A549 (cell line): ENCODE measurements around the gene HDGFL2. TPM values are rescaled to one million over a fixed set of nuclear protein-coding genes. Genes with fewer than 3 reads are reported as not detected.

Experiments used
- ATAC-seq, 2 experiments: fragments of 200-7000 bp in 1 of 2; fragments of >200 bp in 1 of 2; cut with Nextera tagmentation in 1 of 2; cut with Tn5 transposase in 1 of 2; 3 replicates each; pipeline versions ENCODE4 v1.8.0 to v1.9.1; 2018 to 2020; ENCODE audit warnings: mild to moderate bottlenecking in 1 of 2, moderate library complexity in 1 of 2
- CTCF ChIA-PET: fragments of 300-600 bp; sonication (Branson Sonifier 250); formaldehyde crosslinking; extraction: SDS; loops from one replicate; lab custom pipeline; 2021; ENCODE audit warnings: antibody characterized with exemption, inconsistent platforms; lab: Yijun Ruan, JAX
- POLR2A ChIA-PET: fragments of 350-600 bp; formaldehyde crosslinking; extraction: SDS; loops from one replicate; lab custom pipeline; 2021; ENCODE audit warnings: antibody characterized with exemption, inconsistent platforms; lab: Yijun Ruan, JAX
- DNase-seq, 2 experiments: peaks; one replicate each; pipeline versions ENCODE4 v3.0.0 to v3.0.0-alpha.2; 2011 to 2016; ENCODE audit warnings: low read depth in 1 of 2, low spot score in 1 of 2
- FAIRE-seq: peaks from 2 replicates; lab custom pipeline; 2011; peaks lifted over from hg19 to GRCh38; lab: Jason Lieb, UNC
- H3K27ac ChIP-seq, 2 experiments: fragments of >200 bp; sonication (Bioruptor Twin); formaldehyde crosslinking; 3 replicates each; pipeline ENCODE4 v1.5.1; 2016 to 2017
- H3K4me1 ChIP-seq: fragments of >200 bp; sonication (Bioruptor Twin); formaldehyde crosslinking; 3 replicates; pipeline ENCODE4 v1.6.1; 2016
- H3K4me2 ChIP-seq: fragments of >200 bp; sonication (Bioruptor Twin); formaldehyde crosslinking; 3 replicates; pipeline ENCODE4 v1.6.1; 2016
- H3K4me3 ChIP-seq: fragments of >200 bp; sonication (Bioruptor Twin); formaldehyde crosslinking; 3 replicates; pipeline ENCODE4 v1.5.1; 2016
- H3K9me3 ChIP-seq: fragments of >200 bp; sonication (Bioruptor Twin); formaldehyde crosslinking; 3 replicates; pipeline ENCODE4 v1.6.1; 2016
- BHLHE40 ChIP-seq: IDR thresholded peaks from 2 replicates; pipeline ENCODE4 v1.6.1; 2012; ENCODE audit warnings: low read depth, low read length, inconsistent platforms
- CBX2 ChIP-seq: fragments of 200-600 bp; sonication (generic); IDR thresholded peaks from 2 replicates; pipeline ENCODE4 v1.6.1; 2016; ENCODE audit warnings: low read depth, mild to moderate bottlenecking, borderline replicate concordance
- CBX8 ChIP-seq: fragments of 200-600 bp; sonication (generic); IDR thresholded peaks from 2 replicates; pipeline ENCODE4 v1.6.1; 2016
- CEBPB ChIP-seq, 2 experiments: fragments of >200 bp in 1 of 2; sonication (Bioruptor Twin) in 1 of 2; formaldehyde crosslinking in 1 of 2; IDR thresholded peaks; 2 replicates each; pipeline ENCODE4 v1.6.1; 2012 to 2016
- CHD4 ChIP-seq: fragments of 200-600 bp; sonication (generic); IDR thresholded peaks from 2 replicates; pipeline ENCODE4 v1.6.1; 2016; ENCODE audit warnings: antibody characterized with exemption, mild to moderate bottlenecking, borderline replicate concordance
- EHF ChIP-seq: fragments of 250-450 bp; sonication (Bioruptor Pico); IDR thresholded peaks from 2 replicates; pipeline ENCODE4 v1.5.0; 2020; ENCODE audit warnings: mild to moderate bottlenecking
- EHMT2 ChIP-seq: fragments of 200-600 bp; sonication (generic); IDR thresholded peaks from 2 replicates; pipeline ENCODE4 v1.6.1; 2016; ENCODE audit warnings: antibody characterized with exemption, low read depth, mild to moderate bottlenecking, moderate library complexity
- EP300 ChIP-seq, 2 experiments: fragments of >200 bp; sonication (Bioruptor Twin); formaldehyde crosslinking; IDR thresholded peaks; 2 replicates in 1 of 2; 3 replicates in 1 of 2; pipeline ENCODE4 v1.6.1; 2016 to 2017
- ESRRA ChIP-seq: fragments of 150-350 bp; IDR thresholded peaks from 2 replicates; pipeline ENCODE4 v1.6.1; 2014; ENCODE audit warnings: mild to moderate bottlenecking, low read length, borderline replicate concordance
- GATA3 ChIP-seq: IDR thresholded peaks from 2 replicates; pipeline ENCODE4 v1.6.1; 2012; ENCODE audit warnings: borderline replicate concordance
- HOXA7 ChIP-seq: fragments of 250-450 bp; sonication (Bioruptor Pico); IDR thresholded peaks from 2 replicates; pipeline ENCODE4 v1.5.0; 2020; ENCODE audit warnings: mild to moderate bottlenecking, moderate library complexity
- JUN ChIP-seq, 2 experiments: fragments of >200 bp; sonication (Bioruptor Twin); formaldehyde crosslinking; IDR thresholded peaks; 2 replicates in 1 of 2; 3 replicates in 1 of 2; pipeline ENCODE4 v1.6.1; 2016 to 2017
- KDM5A ChIP-seq: fragments of 200-600 bp; sonication (generic); IDR thresholded peaks from 2 replicates; pipeline ENCODE4 v1.6.1; 2016; ENCODE audit warnings: antibody characterized with exemption, mild to moderate bottlenecking
- NPAS2 ChIP-seq: fragments of 250-450 bp; sonication (Bioruptor Pico); IDR thresholded peaks from 2 replicates; pipeline ENCODE4 v1.8.0; 2022; ENCODE audit warnings: mild to moderate bottlenecking, moderate library complexity, borderline replicate concordance
- POLR2A ChIP-seq: IDR thresholded peaks from 2 replicates; pipeline ENCODE4 v1.6.1; 2012; ENCODE audit warnings: mild to moderate bottlenecking, low read length
- RAD21 ChIP-seq, 2 experiments: fragments of >200 bp in 1 of 2; sonication (Bioruptor Twin) in 1 of 2; formaldehyde crosslinking in 1 of 2; IDR thresholded peaks in 1 of 2; conservative IDR thresholded peaks in 1 of 2; 2 replicates in 1 of 2; 3 replicates in 1 of 2; pipeline ENCODE4 v1.6.1; 2012 to 2018; ENCODE audit warnings: inconsistent platforms in 1 of 2
- SREBF2 ChIP-seq: fragments of 450-650 bp; IDR thresholded peaks from 2 replicates; pipeline ENCODE4 v1.6.1; 2014; ENCODE audit warnings: mild to moderate bottlenecking, moderate library complexity
- WGBS: methylation state at CpG from one replicate; pipeline ENCODE4 v1.1.6; 2017; ENCODE audit errors: missing lambda C conversion rate; 5-methylcytosine and 5-hydroxymethylcytosine counted together
- polyA plus RNA-seq, 4 experiments: library from polyadenylated mRNA; depleted of rRNA in 3 of 4; stranded (reverse); fragments of >200 nt; fragmentation: RNase III in 1 of 4; extraction: RNeasy Plus Mini Kit Qiagen cat#74134 plus additional on column Dnase treatment in 1 of 4; gene quantifications; 2 replicates in 3 of 4; 3 replicates in 1 of 4; pipeline ENCODE4 v1.2.3, GENCODE V29; 2011 to 2017
- TF ChIP-seq, protein P1 (sequence below): fragments of 200-600 bp; sonication (generic); IDR thresholded peaks from 2 replicates; pipeline ENCODE4 v1.6.1; 2016; ENCODE audit warnings: antibody characterized with exemption, mild to moderate bottlenecking, moderate library complexity
- TF ChIP-seq, protein P2 (sequence below): fragments of 250-450 bp; sonication (Bioruptor Pico); IDR thresholded peaks from 2 replicates; pipeline ENCODE4 v1.5.0; 2020; ENCODE audit warnings: low read depth, mild to moderate bottlenecking, moderate library complexity
- TF ChIP-seq, protein P3 (sequence below): IDR thresholded peaks from 2 replicates; pipeline ENCODE4 v1.6.1; 2012; ENCODE audit warnings: low read depth, borderline replicate concordance
- TF ChIP-seq, protein P4 (sequence below): fragments of >200 bp; sonication (Bioruptor Twin); formaldehyde crosslinking; IDR thresholded peaks from 3 replicates; pipeline ENCODE4 v1.5.1; 2016
- TF ChIP-seq, protein P5 (sequence below): fragments of 150-350 bp; IDR thresholded peaks from 2 replicates; pipeline ENCODE4 v1.6.1; 2014; ENCODE audit warnings: low read depth, mild to moderate bottlenecking, low read length

Gene HDGFL2
- polyA plus RNA-seq, 2 of the 4 experiments (the other 2 are of a cell fraction), result 10.8 to 34.3 TPM

DNA sequence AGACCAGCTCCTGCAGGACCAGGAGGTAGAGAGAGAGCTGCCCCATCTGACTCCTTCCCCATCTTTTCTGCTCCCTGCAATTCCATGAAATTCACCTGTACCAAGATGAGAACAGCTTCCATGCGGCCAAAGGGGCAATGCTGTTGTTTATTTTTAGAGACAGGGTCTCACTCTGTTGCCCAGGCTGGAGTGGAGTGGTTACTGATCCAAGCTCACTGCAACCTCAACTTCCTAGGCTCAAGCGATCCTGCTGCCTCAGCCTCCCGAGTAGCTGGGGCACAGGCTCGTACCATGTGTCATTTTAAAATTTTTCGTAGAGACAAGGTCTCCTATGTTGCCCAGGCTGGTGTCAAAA, 49.8 kb downstream of the HDGFL2 start:
- H3K4me1 ChIP-seq, result peaks cover 10% of the 10 kb centered on the region
- DNase-seq (no peak), ATAC-seq (no peak), FAIRE-seq (no peak)
- H3K4me2 ChIP-seq, result no peak overlapping the region
- H3K4me3 ChIP-seq, result no peak overlapping the region
- CTCF ChIA-PET, result interaction anchor here (0.6 to 2.1 kb wide), 3 partner anchors 13 to 856 kb away, joined by 3 to 6 read pairs (median 3); partner anchors contain the start of gene PLIN5
- no peak for TF ChIP-seq KDM5A
- TF ChIP-seq CHD4, result no peak
- no peak for TF ChIP-seq BHLHE40
- no peak for TF ChIP-seq EHF (CRISPR knock-in tag)
- TF ChIP-seq GATA3, result no peak
- no peak for TF ChIP-seq NPAS2 (CRISPR knock-in tag)
- no peak for TF ChIP-seq SREBF2
- TF ChIP-seq, protein P1, sequence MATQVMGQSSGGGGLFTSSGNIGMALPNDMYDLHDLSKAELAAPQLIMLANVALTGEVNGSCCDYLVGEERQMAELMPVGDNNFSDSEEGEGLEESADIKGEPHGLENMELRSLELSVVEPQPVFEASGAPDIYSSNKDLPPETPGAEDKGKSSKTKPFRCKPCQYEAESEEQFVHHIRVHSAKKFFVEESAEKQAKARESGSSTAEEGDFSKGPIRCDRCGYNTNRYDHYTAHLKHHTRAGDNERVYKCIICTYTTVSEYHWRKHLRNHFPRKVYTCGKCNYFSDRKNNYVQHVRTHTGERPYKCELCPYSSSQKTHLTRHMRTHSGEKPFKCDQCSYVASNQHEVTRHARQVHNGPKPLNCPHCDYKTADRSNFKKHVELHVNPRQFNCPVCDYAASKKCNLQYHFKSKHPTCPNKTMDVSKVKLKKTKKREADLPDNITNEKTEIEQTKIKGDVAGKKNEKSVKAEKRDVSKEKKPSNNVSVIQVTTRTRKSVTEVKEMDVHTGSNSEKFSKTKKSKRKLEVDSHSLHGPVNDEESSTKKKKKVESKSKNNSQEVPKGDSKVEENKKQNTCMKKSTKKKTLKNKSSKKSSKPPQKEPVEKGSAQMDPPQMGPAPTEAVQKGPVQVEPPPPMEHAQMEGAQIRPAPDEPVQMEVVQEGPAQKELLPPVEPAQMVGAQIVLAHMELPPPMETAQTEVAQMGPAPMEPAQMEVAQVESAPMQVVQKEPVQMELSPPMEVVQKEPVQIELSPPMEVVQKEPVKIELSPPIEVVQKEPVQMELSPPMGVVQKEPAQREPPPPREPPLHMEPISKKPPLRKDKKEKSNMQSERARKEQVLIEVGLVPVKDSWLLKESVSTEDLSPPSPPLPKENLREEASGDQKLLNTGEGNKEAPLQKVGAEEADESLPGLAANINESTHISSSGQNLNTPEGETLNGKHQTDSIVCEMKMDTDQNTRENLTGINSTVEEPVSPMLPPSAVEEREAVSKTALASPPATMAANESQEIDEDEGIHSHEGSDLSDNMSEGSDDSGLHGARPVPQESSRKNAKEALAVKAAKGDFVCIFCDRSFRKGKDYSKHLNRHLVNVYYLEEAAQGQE, result no peak
- no peak for TF ChIP-seq EHMT2
- TF ChIP-seq CEBPB (IDR thresholded peaks at IDR 0.05), result no peak
- TF ChIP-seq, all 56 proteins: peak for 0
- 72% methylated on average over 5 of the region's 5 CpGs for WGBS
- peak overlapping the region in 1 of 2 experiments; percentile 30; a peak in 1 of 6 replicates for H3K27ac ChIP-seq
- H3K9me3 ChIP-seq, result no peaks in the 10 kb centered on the region
- POLR2A ChIA-PET, result interaction anchor here (1.6 kb wide), 1 partner anchor 13 kb away, joined by 4 read pairs; the partner anchor contains the start of gene PLIN5

DNA sequence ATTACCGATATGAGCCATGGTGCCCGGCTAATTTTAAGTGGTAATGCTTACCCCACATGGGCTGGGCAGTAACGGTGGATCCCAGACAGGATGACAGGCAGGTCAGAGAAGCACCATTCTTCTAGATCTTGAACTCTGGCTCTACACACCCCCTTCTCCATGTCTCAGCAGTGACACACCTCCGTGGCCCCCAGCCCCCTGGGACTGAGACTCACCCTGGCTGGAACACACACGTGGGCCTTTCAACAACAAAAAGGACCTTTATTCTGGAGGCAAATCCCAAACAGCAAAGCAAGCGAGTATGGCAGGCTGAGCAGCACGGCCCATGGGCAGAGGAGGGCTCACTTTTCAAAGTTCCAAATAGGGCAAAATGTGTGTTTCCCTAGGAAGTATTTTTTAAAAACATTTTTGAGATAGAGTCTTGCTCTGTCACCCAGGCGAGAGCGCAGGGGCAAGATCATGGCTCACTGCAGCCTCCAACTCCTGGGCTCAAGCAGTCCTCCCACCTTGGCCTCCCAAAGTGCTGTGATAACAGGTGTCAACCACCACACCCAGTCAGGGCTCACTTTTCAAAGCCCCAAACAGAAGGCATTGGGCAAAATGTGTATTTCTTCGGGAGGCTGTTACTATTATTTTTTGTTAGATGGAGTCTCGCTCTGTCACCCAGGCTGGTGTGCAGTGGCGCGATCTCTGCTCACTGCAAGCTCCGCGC, 50.4 kb downstream of the HDGFL2 start:
- CTCF ChIA-PET, result interaction anchor here (0.6 to 3.3 kb wide), 14 partner anchors 9 to 855 kb away, joined by 3 to 51 read pairs (median 5); partner anchors contain the start of gene PLIN5
- Histone ChIP-seq H3K27ac (no peak overlapping the region), H3K4me1 (peaks cover 5% of the 10 kb centered on the region; the same call in 1 of the 3 replicates), H3K4me2 (no peak overlapping the region), H3K4me3 (no peak overlapping the region), H3K9me3 (no peaks in the 10 kb centered on the region)
- 88% methylated on average over 14 of the region's 15 CpGs for WGBS
- POLR2A ChIA-PET, result no interaction called here
- no peak for ATAC-seq
- no peak for DNase-seq
- FAIRE-seq, result no peak
- TF ChIP-seq CBX8 (no peak), POLR2A (no peak), HOXA7 (no peak), JUN (IDR thresholded peaks at IDR 0.05) (no peak), ESRRA (no peak), RAD21 (conservative IDR thresholded peaks at IDR 0.05 in 1 of 2, IDR thresholded peaks at IDR 0.05 in 1 of 2) (no peak), EHF (CRISPR knock-in tag) (no peak), CBX2 (no peak), EP300 (IDR thresholded peaks at IDR 0.05) (no peak)
- TF ChIP-seq, protein P2, sequence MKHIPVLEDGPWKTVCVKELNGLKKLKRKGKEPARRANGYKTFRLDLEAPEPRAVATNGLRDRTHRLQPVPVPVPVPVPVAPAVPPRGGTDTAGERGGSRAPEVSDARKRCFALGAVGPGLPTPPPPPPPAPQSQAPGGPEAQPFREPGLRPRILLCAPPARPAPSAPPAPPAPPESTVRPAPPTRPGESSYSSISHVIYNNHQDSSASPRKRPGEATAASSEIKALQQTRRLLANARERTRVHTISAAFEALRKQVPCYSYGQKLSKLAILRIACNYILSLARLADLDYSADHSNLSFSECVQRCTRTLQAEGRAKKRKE (CRISPR knock-in tag), result no peak
- TF ChIP-seq, protein P3, sequence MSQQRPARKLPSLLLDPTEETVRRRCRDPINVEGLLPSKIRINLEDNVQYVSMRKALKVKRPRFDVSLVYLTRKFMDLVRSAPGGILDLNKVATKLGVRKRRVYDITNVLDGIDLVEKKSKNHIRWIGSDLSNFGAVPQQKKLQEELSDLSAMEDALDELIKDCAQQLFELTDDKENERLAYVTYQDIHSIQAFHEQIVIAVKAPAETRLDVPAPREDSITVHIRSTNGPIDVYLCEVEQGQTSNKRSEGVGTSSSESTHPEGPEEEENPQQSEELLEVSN, result no peak
- TF ChIP-seq, protein P1, result no peak
- TF ChIP-seq, protein P4, sequence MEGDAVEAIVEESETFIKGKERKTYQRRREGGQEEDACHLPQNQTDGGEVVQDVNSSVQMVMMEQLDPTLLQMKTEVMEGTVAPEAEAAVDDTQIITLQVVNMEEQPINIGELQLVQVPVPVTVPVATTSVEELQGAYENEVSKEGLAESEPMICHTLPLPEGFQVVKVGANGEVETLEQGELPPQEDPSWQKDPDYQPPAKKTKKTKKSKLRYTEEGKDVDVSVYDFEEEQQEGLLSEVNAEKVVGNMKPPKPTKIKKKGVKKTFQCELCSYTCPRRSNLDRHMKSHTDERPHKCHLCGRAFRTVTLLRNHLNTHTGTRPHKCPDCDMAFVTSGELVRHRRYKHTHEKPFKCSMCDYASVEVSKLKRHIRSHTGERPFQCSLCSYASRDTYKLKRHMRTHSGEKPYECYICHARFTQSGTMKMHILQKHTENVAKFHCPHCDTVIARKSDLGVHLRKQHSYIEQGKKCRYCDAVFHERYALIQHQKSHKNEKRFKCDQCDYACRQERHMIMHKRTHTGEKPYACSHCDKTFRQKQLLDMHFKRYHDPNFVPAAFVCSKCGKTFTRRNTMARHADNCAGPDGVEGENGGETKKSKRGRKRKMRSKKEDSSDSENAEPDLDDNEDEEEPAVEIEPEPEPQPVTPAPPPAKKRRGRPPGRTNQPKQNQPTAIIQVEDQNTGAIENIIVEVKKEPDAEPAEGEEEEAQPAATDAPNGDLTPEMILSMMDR, result no peak
- TF ChIP-seq, protein P5, sequence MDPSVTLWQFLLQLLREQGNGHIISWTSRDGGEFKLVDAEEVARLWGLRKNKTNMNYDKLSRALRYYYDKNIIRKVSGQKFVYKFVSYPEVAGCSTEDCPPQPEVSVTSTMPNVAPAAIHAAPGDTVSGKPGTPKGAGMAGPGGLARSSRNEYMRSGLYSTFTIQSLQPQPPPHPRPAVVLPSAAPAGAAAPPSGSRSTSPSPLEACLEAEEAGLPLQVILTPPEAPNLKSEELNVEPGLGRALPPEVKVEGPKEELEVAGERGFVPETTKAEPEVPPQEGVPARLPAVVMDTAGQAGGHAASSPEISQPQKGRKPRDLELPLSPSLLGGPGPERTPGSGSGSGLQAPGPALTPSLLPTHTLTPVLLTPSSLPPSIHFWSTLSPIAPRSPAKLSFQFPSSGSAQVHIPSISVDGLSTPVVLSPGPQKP, result no peak
